ENCODE measurements around the gene ANO10. TPM values are rescaled to one million over a fixed set of nuclear protein-coding genes. Genes with fewer than 3 reads are reported as not detected.
A peak's percentile ranks its signal among the peaks of the same experiment; 100 is the strongest.
"Not testable (repeated sequence)": the region's sequence is repeated elsewhere in the genome, so short reads cannot be mapped to it uniquely, and the experiment has no call there.

The ANO10 gene
- total RNA-seq, 2 donors from 2014 or later, result 9.6 to 11.3 TPM

DNA sequence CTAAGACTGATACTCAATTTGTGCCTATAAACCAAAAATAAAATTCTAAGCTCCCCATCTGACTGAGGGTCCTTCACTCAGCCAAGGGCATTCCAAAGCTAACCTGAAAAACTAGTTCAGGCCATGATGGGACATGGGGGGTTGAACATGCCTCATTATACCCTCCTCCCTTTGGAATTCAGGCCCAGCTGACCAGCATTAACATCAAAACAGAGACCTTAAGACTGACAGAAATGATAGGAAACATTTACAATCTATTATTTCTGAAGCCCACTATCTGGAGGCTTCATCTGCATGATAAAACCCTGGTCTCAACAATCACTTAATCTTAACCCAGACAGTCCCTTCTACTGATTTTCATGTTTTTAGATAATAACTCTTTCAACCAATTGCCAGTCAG is 140.4 kb downstream of the ANO10 start:
- no peaks in the 10 kb centered on the region for H3K36me3 ChIP-seq
- H3K9me3 ChIP-seq, result no peaks in the 10 kb centered on the region
- H3K4me3 ChIP-seq, result no peak overlapping the region
- TF ChIP-seq CTCF (IDR thresholded peaks at IDR 0.05), result no peak
- no peaks in the 10 kb centered on the region for H3K4me1 ChIP-seq
- H3K27ac ChIP-seq, result no peak overlapping the region
- no peaks in the 10 kb centered on the region for H3K27me3 ChIP-seq
- DNase-seq (ENCODE audit: low spot score), result no peak

DNA sequence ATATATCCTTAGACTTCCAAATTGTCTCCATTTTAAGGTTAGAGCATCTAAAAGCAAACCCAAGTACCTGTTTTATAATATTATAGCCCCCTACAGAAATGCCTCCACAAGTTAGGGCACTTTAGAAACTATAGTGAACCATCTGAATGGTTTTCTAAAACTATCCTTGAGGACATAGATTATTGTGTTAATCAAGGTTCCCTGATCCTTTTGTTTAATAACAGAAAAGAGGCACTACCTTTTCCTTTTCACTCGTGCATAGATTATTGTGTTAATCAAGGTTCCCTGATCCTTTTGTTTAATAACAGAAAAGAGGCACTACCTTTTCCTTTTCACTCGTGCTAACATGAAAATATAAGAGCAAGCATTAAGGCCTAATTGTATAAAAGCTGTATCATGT is 143.0 kb downstream of the ANO10 start:
- H3K36me3 ChIP-seq; H3K4me3 ChIP-seq; DNase-seq (ENCODE audit: low spot score); H3K4me1 ChIP-seq; H3K9me3 ChIP-seq; H3K27me3 ChIP-seq; H3K27ac ChIP-seq: not testable (repeated sequence)

- Histone ChIP-seq H3K4me3 (no peak overlapping the region), H3K36me3 (no peaks in the 10 kb centered on the region), H3K9me3 (no peaks in the 10 kb centered on the region), H3K27ac (peak overlapping the region; percentile 36 to 58), H3K4me1 (no peaks in the 10 kb centered on the region), H3K27me3 (no peaks in the 10 kb centered on the region)
- DNase-seq (ENCODE audit: low spot score), result no peak
- no peak for TF ChIP-seq CTCF (IDR thresholded peaks at IDR 0.05)
Measured at GRCh38 chr3:43478118-43478785, 143.6 kb downstream of the ANO10 start.

DNA sequence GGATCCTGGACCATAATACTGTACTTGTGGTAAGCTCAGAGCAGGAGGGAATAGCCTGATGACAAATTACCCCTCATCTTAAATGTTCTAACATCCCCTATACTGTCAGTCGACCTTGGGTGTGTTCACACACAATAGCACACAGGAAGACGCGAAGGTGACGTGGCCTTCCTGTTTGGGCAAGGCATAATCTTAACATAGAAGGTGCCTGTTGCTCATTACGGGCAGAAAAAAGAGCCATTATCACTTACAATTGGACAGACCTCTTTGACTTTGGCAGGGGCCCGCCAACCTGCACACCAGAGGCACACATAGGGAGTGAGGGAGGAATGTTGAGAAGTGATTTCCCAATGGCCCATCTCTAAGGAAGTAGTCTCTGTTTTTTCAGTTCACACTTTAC is 144.2 kb downstream of the ANO10 start:
- Histone ChIP-seq H3K4me3 (no peak overlapping the region), H3K4me1 (no peaks in the 10 kb centered on the region), H3K27me3 (no peaks in the 10 kb centered on the region), H3K36me3 (no peaks in the 10 kb centered on the region), H3K9me3 (no peaks in the 10 kb centered on the region), H3K27ac (peak overlapping the region; percentile 36 to 58)
- no peak for DNase-seq (ENCODE audit: low spot score)
- no peak for TF ChIP-seq CTCF (IDR thresholded peaks at IDR 0.05)

GRCh38 chr3:43473737-43474136 is 148.1 kb downstream of the ANO10 start:
- Histone ChIP-seq H3K4me1 (no peaks in the 10 kb centered on the region), H3K36me3 (no peaks in the 10 kb centered on the region), H3K9me3 (no peaks in the 10 kb centered on the region), H3K4me3 (no peak overlapping the region), H3K27me3 (no peaks in the 10 kb centered on the region), H3K27ac (no peak overlapping the region)
- no peak for DNase-seq (ENCODE audit: low spot score)
- TF ChIP-seq CTCF (IDR thresholded peaks at IDR 0.05), result no peak

DNA sequence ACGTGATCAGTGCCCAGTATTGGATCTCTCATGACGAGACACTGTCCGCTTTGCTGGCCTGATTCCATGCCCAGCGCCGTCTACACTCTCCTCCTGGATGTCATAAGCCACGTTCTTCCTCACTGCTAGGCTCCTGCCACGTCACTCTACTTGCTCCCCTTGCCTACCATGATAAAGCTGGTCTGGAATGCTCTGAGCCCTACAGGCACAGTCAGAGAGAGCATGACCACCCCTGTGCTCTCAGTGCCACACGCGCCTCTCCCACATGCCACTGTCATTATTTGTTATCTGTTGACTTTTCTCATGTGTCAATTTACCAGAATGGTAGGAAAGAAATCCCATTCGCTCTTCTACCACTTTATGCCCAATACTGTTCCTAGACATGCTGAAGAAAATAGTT is 148.6 kb downstream of the ANO10 start:
- Histone ChIP-seq H3K27me3 (no peaks in the 10 kb centered on the region), H3K27ac (no peak overlapping the region), H3K4me3 (no peak overlapping the region), H3K36me3 (no peaks in the 10 kb centered on the region), H3K4me1 (no peaks in the 10 kb centered on the region), H3K9me3 (no peaks in the 10 kb centered on the region)
- no peak for TF ChIP-seq CTCF (IDR thresholded peaks at IDR 0.05)
- DNase-seq (ENCODE audit: low spot score), result no peak
